H1 (cell line): ENCODE results near the gene DSC3. TPM values are rescaled to one million over a fixed set of nuclear protein-coding genes. Genes with fewer than 3 reads are reported as not detected.

Experiments used
- CTCF ChIA-PET: fragments of 300-600 bp; sonication (Branson Sonifier 250); formaldehyde crosslinking; loops from one replicate; lab custom pipeline; 2021; ENCODE audit not compliant: partially characterized antibody; lab: Charles Lee
- POLR2A ChIA-PET: fragments of 300-600 bp; sonication (Branson Sonifier 250); formaldehyde crosslinking; loops from one replicate; lab custom pipeline; 2021; ENCODE audit warnings: inconsistent platforms; ENCODE audit not compliant: partially characterized antibody; lab: Charles Lee
- DNase-seq, 2 experiments: peaks; one replicate each; pipeline versions ENCODE4 v3.0.0 to v3.0.0-alpha.2; 2010 to 2022; ENCODE audit warnings: low spot score in 2 of 2, low read depth in 1 of 2, mixed read lengths in 1 of 2
- FAIRE-seq: peaks from 2 replicates; lab custom pipeline; 2011; peaks lifted over from hg19 to GRCh38; lab: Jason Lieb, UNC
- H2AFZ ChIP-seq: 2 replicates; pipeline ENCODE4 v1.8.1; 2012; ENCODE audit warnings: low read length, inconsistent platforms
- H2AK5ac ChIP-seq: 2 replicates; pipeline ENCODE4 v1.6.1; 2013; ENCODE audit warnings: low read depth, low read length
- H2BK120ac ChIP-seq: replicated peaks from 2 replicates; pipeline ENCODE3; 2013; ENCODE audit warnings: low read depth, low read length, inconsistent platforms
- H2BK12ac ChIP-seq: 2 replicates; pipeline ENCODE4 v1.6.1; 2013; ENCODE audit warnings: low read depth, low read length
- H2BK15ac ChIP-seq: 2 replicates; pipeline ENCODE4 v1.6.1; 2013; ENCODE audit warnings: low read length
- H2BK20ac ChIP-seq: 2 replicates; pipeline ENCODE4 v1.6.1; 2013; ENCODE audit warnings: low read length
- H2BK5ac ChIP-seq: 2 replicates; pipeline ENCODE4 v1.6.1; 2013; ENCODE audit warnings: low read depth, low read length
- H3K14ac ChIP-seq: 2 replicates; pipeline ENCODE4 v1.6.1; 2013; ENCODE audit warnings: inconsistent platforms; ENCODE audit not compliant: insufficient read length
- H3K18ac ChIP-seq: 2 replicates; pipeline ENCODE4 v1.6.1; 2013; ENCODE audit warnings: low read length; ENCODE audit errors: extremely low read depth
- H3K23ac ChIP-seq: 2 replicates; pipeline ENCODE4 v1.6.1; 2013; ENCODE audit warnings: inconsistent platforms; ENCODE audit not compliant: insufficient read length
- H3K23me2 ChIP-seq: 2 replicates; pipeline ENCODE4 v1.6.1; 2013; ENCODE audit warnings: low read depth, low read length
- H3K27ac ChIP-seq: 2 replicates; pipeline ENCODE4 v1.6.1; 2011; ENCODE audit warnings: low read depth, low read length, inconsistent platforms
- H3K27me3 ChIP-seq, 4 experiments: replicated peaks in 1 of 4; 1 replicate in 1 of 4; 2 replicates in 3 of 4; pipeline versions ENCODE4 v1.6.1 to v1.8.1; 2011 to 2013; ENCODE audit warnings: low read length in 3 of 4, mild to moderate bottlenecking in 3 of 4, inconsistent platforms in 2 of 4, mixed read lengths in 2 of 4, moderate library complexity in 1 of 4; ENCODE audit not compliant: control insufficient read depth in 3 of 4, insufficient read depth in 3 of 4; ENCODE audit errors: extremely low read depth in 1 of 4
- H3K36me3 ChIP-seq, 4 experiments: 2 replicates each; pipeline versions ENCODE4 v1.6.1 to v1.8.1; 2011 to 2013; ENCODE audit warnings: mild to moderate bottlenecking in 4 of 4, low read length in 3 of 4, moderate library complexity in 2 of 4, control low read depth in 1 of 4, inconsistent platforms in 1 of 4; ENCODE audit not compliant: insufficient read depth in 4 of 4, control insufficient read depth in 2 of 4
- H3K4ac ChIP-seq: replicated peaks from 2 replicates; pipeline ENCODE3; 2013; ENCODE audit warnings: low read length, low read depth, mixed read lengths, inconsistent platforms; ENCODE audit not compliant: insufficient read length
- H3K4me1 ChIP-seq, 4 experiments: replicated peaks in 1 of 4; 1 replicate in 1 of 4; 2 replicates in 3 of 4; pipeline versions ENCODE4 v1.6.1 to v1.8.1; 2011 to 2013; ENCODE audit warnings: low read length in 3 of 4, inconsistent platforms in 2 of 4, mixed read lengths in 1 of 4; ENCODE audit not compliant: insufficient read depth in 4 of 4, control insufficient read depth in 3 of 4
- H3K4me2 ChIP-seq, 2 experiments: 2 replicates each; pipeline versions ENCODE4 v1.6.1 to v1.8.1; 2011 to 2013; ENCODE audit warnings: low read depth in 2 of 2, low read length in 2 of 2, control low read depth in 1 of 2, inconsistent platforms in 1 of 2, mild to moderate bottlenecking in 1 of 2; ENCODE audit not compliant: insufficient read depth in 1 of 2
- H3K4me3 ChIP-seq, 4 experiments: fragments of 200-600, 300-600 bp in 1 of 4; sonication (generic), shearing (Covaris generic), sonication (Bioruptor Twin) in 1 of 4; 2 replicates each; pipeline versions ENCODE4 v1.5.1 to v1.8.1; 2011 to 2016; ENCODE audit warnings: low read length in 4 of 4, low read depth in 3 of 4, control low read depth in 2 of 4, inconsistent platforms in 2 of 4, mild to moderate bottlenecking in 2 of 4, mixed read lengths in 1 of 4, moderate library complexity in 1 of 4; ENCODE audit not compliant: insufficient read depth in 2 of 4; ENCODE audit errors: extremely low read depth in 1 of 4
- H3K56ac ChIP-seq: replicated peaks from 2 replicates; pipeline ENCODE3; 2013; ENCODE audit warnings: low read depth, mild to moderate bottlenecking, mixed read lengths, low read length, inconsistent platforms; ENCODE audit not compliant: insufficient read length
- H3K79me1 ChIP-seq: 2 replicates; pipeline ENCODE4 v1.6.1; 2013; ENCODE audit warnings: low read depth, low read length, control low read depth
- H3K79me2 ChIP-seq, 2 experiments: 2 replicates each; pipeline versions ENCODE4 v1.6.1 to v1.8.1; 2012 to 2013; ENCODE audit warnings: low read length in 2 of 2, mild to moderate bottlenecking in 2 of 2, inconsistent platforms in 1 of 2; ENCODE audit not compliant: insufficient read depth in 2 of 2, control insufficient read depth in 1 of 2
- H3K9ac ChIP-seq, 4 experiments: replicated peaks in 1 of 4; 1 replicate in 1 of 4; 2 replicates in 3 of 4; pipeline versions ENCODE4 v1.6.1 to v1.8.1; 2011 to 2013; ENCODE audit warnings: low read depth in 3 of 4, low read length in 3 of 4, control low read depth in 2 of 4, mild to moderate bottlenecking in 2 of 4, moderate library complexity in 2 of 4, inconsistent platforms in 1 of 4; ENCODE audit errors: extremely low read depth in 1 of 4
- H3K9me3 ChIP-seq, 2 experiments: 2 replicates each; pipeline versions ENCODE4 v1.6.1 to v1.8.1; 2012 to 2013; ENCODE audit warnings: mild to moderate bottlenecking in 2 of 2, moderate library complexity in 2 of 2, control low read depth in 1 of 2, inconsistent platforms in 1 of 2, low read depth in 1 of 2, low read length in 1 of 2, mixed read lengths in 1 of 2; ENCODE audit not compliant: insufficient read depth in 2 of 2
- H4K20me1 ChIP-seq, 2 experiments: replicated peaks in 1 of 2; 2 replicates each; pipeline versions ENCODE3 to v1.8.1; 2011 to 2013; ENCODE audit warnings: inconsistent platforms in 2 of 2, low read length in 2 of 2, mild to moderate bottlenecking in 1 of 2; ENCODE audit not compliant: insufficient read depth in 2 of 2, control insufficient read depth in 1 of 2
- H4K5ac ChIP-seq: 2 replicates; pipeline ENCODE4 v1.6.1; 2013; ENCODE audit warnings: low read length, low read depth, mixed read lengths, inconsistent platforms; ENCODE audit not compliant: insufficient read length
- H4K8ac ChIP-seq: 2 replicates; pipeline ENCODE4 v1.8.0; 2013; ENCODE audit warnings: mild to moderate bottlenecking, moderate library complexity, low read length, inconsistent platforms; ENCODE audit not compliant: insufficient read depth; ENCODE audit errors: extremely low read depth
- H4K91ac ChIP-seq: replicated peaks from 2 replicates; pipeline ENCODE3; 2013; ENCODE audit warnings: low read length, mixed read lengths, inconsistent platforms; ENCODE audit not compliant: insufficient read length
- HDAC6 ChIP-seq: IDR thresholded peaks from one replicate; pipeline ENCODE4 v1.7.1; 2012; ENCODE audit warnings: low read depth, mild to moderate bottlenecking, inconsistent platforms, low read length, moderate library complexity
- WGBS, 2 experiments: shearing (Covaris generic) in 1 of 2; methylation state at CpG; one replicate each; pipeline versions ENCODE4 v1.1.6 to v1.1.7; 2013 to 2015; ENCODE audit warnings: low lambda C conversion rate in 2 of 2, mixed read lengths in 2 of 2, inconsistent platforms in 1 of 2, low coverage in 1 of 2, missing lambda C conversion rate in 1 of 2; ENCODE audit not compliant: insufficient replicate concordance in 2 of 2, insufficient coverage in 1 of 2, insufficient read length in 1 of 2; ENCODE audit errors: extremely low coverage in 1 of 2, missing lambda C conversion rate in 1 of 2; 5-methylcytosine and 5-hydroxymethylcytosine counted together
- polyA plus RNA-seq, 7 experiments: library from polyadenylated mRNA; depleted of rRNA in 3 of 7; stranded (reverse) in 5 of 7; unstranded in 2 of 7; fragments of >200 nt in 5 of 7; fragments of 200-250 nt in 2 of 7; gene quantifications; 1 replicate in 5 of 7; 2 replicates in 1 of 7; 4 replicates in 1 of 7; pipeline versions ENCODE4 v1.2.1 to v1.2.3, GENCODE V29; 2011 to 2013; ENCODE audit warnings: missing spikeins in 2 of 7, mixed read lengths in 2 of 7
- total RNA-seq: library from RNA; stranded (reverse); fragmentation: NEBNext Ultra II Directional; extraction: Animal tissue kit (Norgen Biotek cat#: 25700); gene quantifications from 2 replicates; pipeline ENCODE4 v1.2.1, GENCODE V29; 2021

DSC3 gene
- total and polyA plus RNA-seq, 2 of the 8 experiments (the other 6 are each of a cell fraction or from before 2014, with no cell fraction given) = 0.70 to 3.7 TPM

- WGBS, 2 experiments = 89% methylated on average over 2 of the region's 2 CpGs; no CpG with 5 or more reads in 1 of the 2 experiments
- Histone ChIP-seq H2AFZ (no peak overlapping the region), H4K91ac (no peak overlapping the region), H3K27me3 (peaks cover 10 to 17% (median 13%) of the 10 kb centered on the region in 4 experiments), H3K36me3 (no peaks in the 10 kb centered on the region), H3K9me3 (no peaks in the 10 kb centered on the region), H2AK5ac (no peak overlapping the region), H3K79me2 (no peaks in the 10 kb centered on the region), H3K23ac (no peak overlapping the region), H3K4me3 (no peak overlapping the region), H3K27ac (no peak overlapping the region), H4K5ac (no peak overlapping the region), H3K56ac (no peak overlapping the region), H3K23me2 (no peaks in the 10 kb centered on the region), H2BK12ac (no peak overlapping the region), H4K8ac (no peak overlapping the region), H2BK20ac (no peak overlapping the region), H2BK5ac (no peak overlapping the region), H3K4ac (no peak overlapping the region), H3K9ac (no peak overlapping the region), H3K79me1 (no peaks in the 10 kb centered on the region), H3K4me1 (peaks cover 0 to 5% (median under 1%) of the 10 kb centered on the region in 4 experiments; a peak in 3 of 7 replicates), H3K4me2 (no peak overlapping the region), H3K14ac (no peak overlapping the region), H2BK15ac (no peak overlapping the region), H4K20me1 (no peaks in the 10 kb centered on the region), H2BK120ac (no peak overlapping the region), H3K18ac (no peak overlapping the region)
- no peak for FAIRE-seq
- no peak for DNase-seq
- ChIA-PET CTCF (interaction anchor here (0.6 kb wide), 1 partner anchor 686 kb away, joined by 3 read pairs; no protein-coding TSS in a partner anchor), POLR2A (no interaction called here)
- no peak for TF ChIP-seq HDAC6
Measured at GRCh38 chr18:31048216-31048615, 5.7 kb upstream of the DSC3 start.
